HepG2 (cell line): Measurements from ENCODE around the gene PKN2. TPM values are rescaled to one million over a fixed set of nuclear protein-coding genes. Genes with fewer than 3 reads are reported as not detected.

Experiments
- ATAC-seq: fragments of 200-7000 bp; cut with Tn5 transposase; 3 replicates; pipeline ENCODE4 v1.9.1; 2020; ENCODE audit warnings: mild to moderate bottlenecking, moderate library complexity
- BruUV-seq: library from RNA; stranded (reverse); fragments of 400-500 nt; replicated peaks from 2 replicates; lab custom pipeline; 2021; lab: Mats Ljungman, UMichigan
- CTCF ChIA-PET: fragments of 300-600 bp; formaldehyde crosslinking; extraction: SDS; loops from one replicate; lab custom pipeline; 2021; ENCODE audit warnings: low total read pairs, inconsistent platforms, low intra/inter-chr PET ratio; lab: Yijun Ruan, JAX
- POLR2A ChIA-PET: fragments of 350-600 bp; sonication (Branson Sonifier 250); formaldehyde crosslinking; loops from one replicate; lab custom pipeline; 2020; ENCODE audit warnings: antibody characterized with exemption, inconsistent platforms; lab: Yijun Ruan, JAX
- DNase-seq: peaks from one replicate; pipeline ENCODE4 v3.0.0-alpha.2; 2015; ENCODE audit warnings: low spot score
- FAIRE-seq: peaks from 3 replicates; lab custom pipeline; 2011; peaks lifted over from hg19 to GRCh38; lab: Jason Lieb, UNC
- H2AFZ ChIP-seq: one replicate; pipeline ENCODE4 v1.6.1; 2011; ENCODE audit warnings: low read length, inconsistent platforms
- H3K27ac ChIP-seq: fragments of 300-600 bp; 3 replicates; pipeline ENCODE4 v1.8.0; 2011; ENCODE audit warnings: mixed run types, mild to moderate bottlenecking, mixed read lengths, low read length, inconsistent platforms; ENCODE audit not compliant: insufficient read depth; ENCODE audit errors: extremely low read length
- H3K27me3 ChIP-seq, 2 experiments: fragments of 200-600 bp in 1 of 2; 2 replicates in 1 of 2; 3 replicates in 1 of 2; pipeline versions ENCODE4 v1.6.0 to v1.8.0; 2011; ENCODE audit warnings: low read length in 2 of 2, mild to moderate bottlenecking in 2 of 2, moderate library complexity in 2 of 2, inconsistent platforms in 1 of 2; ENCODE audit not compliant: insufficient read depth in 2 of 2, control insufficient read depth in 1 of 2
- H3K36me3 ChIP-seq, 2 experiments: fragments of 200-600 bp in 1 of 2; replicated peaks in 1 of 2; 2 replicates in 1 of 2; 3 replicates in 1 of 2; pipeline versions ENCODE4 v1.5.1 to v1.8.0; 2011; ENCODE audit warnings: low read length in 2 of 2, inconsistent platforms in 1 of 2; ENCODE audit not compliant: insufficient read depth in 2 of 2, control insufficient read depth in 1 of 2
- H3K4me1 ChIP-seq: 2 replicates; pipeline ENCODE4 v1.5.1; 2012; ENCODE audit warnings: low read length, inconsistent platforms; ENCODE audit not compliant: insufficient read depth
- H3K4me2 ChIP-seq: 2 replicates; pipeline ENCODE4 v1.6.0; 2011; ENCODE audit warnings: low read depth, low read length, inconsistent platforms
- H3K4me3 ChIP-seq, 3 experiments: fragments of 200-600 bp in 1 of 3; sonication (generic), shearing (Covaris generic) in 1 of 3; replicated peaks in 1 of 3; 2 replicates each; pipeline ENCODE4 v1.5.1; 2011 to 2016; ENCODE audit warnings: low read length in 3 of 3, inconsistent platforms in 2 of 3, low read depth in 2 of 3, mild to moderate bottlenecking in 2 of 3, control low read depth in 1 of 3, mixed read lengths in 1 of 3; ENCODE audit not compliant: insufficient read depth in 1 of 3
- H3K79me2 ChIP-seq: one replicate; pipeline ENCODE4 v1.6.1; 2011; ENCODE audit warnings: low read length, inconsistent platforms; ENCODE audit not compliant: insufficient read depth
- H3K9ac ChIP-seq: 2 replicates; pipeline ENCODE4 v1.6.0; 2011; ENCODE audit warnings: mild to moderate bottlenecking, low read depth, low read length, inconsistent platforms; ENCODE audit not compliant: insufficient read depth
- H3K9me3 ChIP-seq: 2 replicates; pipeline ENCODE4 v1.5.1; 2012; ENCODE audit warnings: mild to moderate bottlenecking, low read length
- H4K20me1 ChIP-seq: 2 replicates; pipeline ENCODE4 v1.6.0; 2011; ENCODE audit warnings: inconsistent platforms, mild to moderate bottlenecking, low read length, moderate library complexity; ENCODE audit not compliant: insufficient read depth
- BORCS8-MEF2B ChIP-seq: sonication (generic); formaldehyde crosslinking; IDR thresholded peaks from 2 replicates; pipeline ENCODE4 v1.8.0; 2022; ENCODE audit warnings: mild to moderate bottlenecking, missing genetic modification reagents
- NAIF1 ChIP-seq: sonication (generic); formaldehyde crosslinking; IDR thresholded peaks from 2 replicates; pipeline ENCODE4 v1.5.0; 2020; ENCODE audit warnings: mild to moderate bottlenecking, missing genetic modification reagents, borderline replicate concordance
- SMC3 ChIP-seq: IDR thresholded peaks from 2 replicates; pipeline ENCODE4 v1.6.1; 2011; ENCODE audit warnings: low read length, improper control_type of control experiment
- SSRP1 ChIP-seq: IDR thresholded peaks from 2 replicates; pipeline ENCODE4 v1.6.1; 2016; ENCODE audit warnings: control low read depth
- STAG1 ChIP-seq: sonication (generic); formaldehyde crosslinking; IDR thresholded peaks from 2 replicates; pipeline ENCODE4 v1.4.0; 2020; ENCODE audit warnings: missing genetic modification reagents
- ZNF431 ChIP-seq: sonication (generic); formaldehyde crosslinking; IDR thresholded peaks from 2 replicates; pipeline ENCODE4 v1.9.0; 2022; ENCODE audit warnings: missing genetic modification reagents, low read depth, mild to moderate bottlenecking, borderline replicate concordance
- ZNF451 ChIP-seq: sonication (generic); formaldehyde crosslinking; IDR thresholded peaks from 2 replicates; pipeline ENCODE4 v1.5.0; 2020; ENCODE audit warnings: mild to moderate bottlenecking, missing genetic modification reagents
- WGBS: methylation state at CpG from one replicate; pipeline ENCODE4 v1.1.6; 2017; ENCODE audit warnings: low lambda C conversion rate; 5-methylcytosine and 5-hydroxymethylcytosine counted together
- in situ Hi-C: cut with HindIII; loops from 2 replicates; pipeline ENCODE4 v1.10.0; 2017; ENCODE audit warnings: low pct_unique_long_range_greater_than_20kb; ENCODE audit not compliant: extremely low pct_ligation_motif_present
- intact Hi-C: fragments of 100-400 bp; cut with micrococcal nuclease; formaldehyde crosslinking; loops from one replicate; pipeline ENCODE4 v1.10.0; 2022; ENCODE audit not compliant: unreplicated experiment
- polyA plus RNA-seq, 8 experiments: library from polyadenylated mRNA; depleted of rRNA in 3 of 8; stranded (reverse) in 7 of 8; unstranded in 1 of 8; fragments of >200 nt; fragmentation: Illumina TruSeq in 4 of 8; extraction: Trizol in 4 of 8; gene quantifications; 2 replicates each; pipeline versions ENCODE4 v1.2.1 to v1.2.3, GENCODE V29; 2011 to 2016; ENCODE audit warnings: low read depth in 4 of 8, missing spikeins in 1 of 8, mixed read lengths in 1 of 8; ENCODE audit not compliant: insufficient read depth in 1 of 8
- total RNA-seq, 5 experiments: library from RNA; depleted of rRNA; stranded (reverse); fragments of >200 nt; fragmentation: Illumina TruSeq; extraction: Trizol; gene quantifications; 2 replicates each; pipeline ENCODE4 v1.2.3, GENCODE V29; 2016; ENCODE audit warnings: low read depth in 1 of 5

Gene PKN2
- total and polyA plus RNA-seq, 2 of the 13 experiments (the other 11 are each of a cell fraction or from before 2014, with no cell fraction given), result 17.0 to 29.4 TPM

DNA sequence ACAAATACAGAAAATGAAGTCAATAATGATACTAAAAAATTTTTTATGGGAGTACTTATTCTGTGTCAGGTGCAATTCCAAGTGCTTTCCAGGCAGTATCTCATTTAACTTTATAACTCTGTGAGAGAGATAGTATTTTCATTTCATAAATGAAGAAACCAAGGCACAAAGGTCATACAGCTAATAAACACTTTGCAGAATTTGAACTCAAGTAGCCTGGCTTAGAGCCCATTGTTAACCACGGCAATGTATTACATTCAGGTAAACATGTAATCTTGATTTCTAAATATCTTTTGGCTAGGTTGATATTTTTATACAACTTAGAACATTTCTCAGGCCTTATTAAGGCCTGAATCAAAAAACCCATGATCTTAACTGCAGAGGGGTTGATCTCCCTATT, 28.9 kb upstream of the PKN2 start:
- no peaks in the 10 kb centered on the region for H3K36me3 ChIP-seq
- ChIA-PET CTCF (no interaction called here), POLR2A (interaction anchor here (1.5 kb wide), 1 partner anchor 29 kb away, joined by 3 read pairs; the partner anchor contains the start of gene PKN2)
- BruUV-seq, result no TSS peak
- peaks cover 6% of the 10 kb centered on the region; the same call in 1 of the 2 replicates for H3K4me1 ChIP-seq
- no peaks in the 10 kb centered on the region for H3K79me2 ChIP-seq
- no peak overlapping the region for H3K4me3 ChIP-seq
- intact Hi-C loops, result loop anchor here (1.0 to 5.0 kb wide), 2 partner anchors 28 to 222 kb away; no protein-coding TSS in a partner anchor
- H3K27ac ChIP-seq, result no peak overlapping the region
- WGBS, result 0% methylated on average over 1 of the region's 1 CpG
- no peaks in the 10 kb centered on the region for H4K20me1 ChIP-seq
- H3K9me3 ChIP-seq, result no peaks in the 10 kb centered on the region
- no peak overlapping the region for H3K9ac ChIP-seq
- no peak overlapping the region for H2AFZ ChIP-seq
- in situ Hi-C loops, result loop anchor here (10.0 kb wide), 1 partner anchor 220 kb away; no protein-coding TSS in a partner anchor
- FAIRE-seq, result no peak
- no peaks in the 10 kb centered on the region for H3K27me3 ChIP-seq
- no peak for DNase-seq
- TF ChIP-seq SSRP1 (CRISPR knock-in tag), result no peak
- TF ChIP-seq ZNF431 (CRISPR knock-in tag), result no peak
- no peak for TF ChIP-seq ZNF451
- ATAC-seq, result no peak
- no peak overlapping the region for H3K4me2 ChIP-seq

DNA sequence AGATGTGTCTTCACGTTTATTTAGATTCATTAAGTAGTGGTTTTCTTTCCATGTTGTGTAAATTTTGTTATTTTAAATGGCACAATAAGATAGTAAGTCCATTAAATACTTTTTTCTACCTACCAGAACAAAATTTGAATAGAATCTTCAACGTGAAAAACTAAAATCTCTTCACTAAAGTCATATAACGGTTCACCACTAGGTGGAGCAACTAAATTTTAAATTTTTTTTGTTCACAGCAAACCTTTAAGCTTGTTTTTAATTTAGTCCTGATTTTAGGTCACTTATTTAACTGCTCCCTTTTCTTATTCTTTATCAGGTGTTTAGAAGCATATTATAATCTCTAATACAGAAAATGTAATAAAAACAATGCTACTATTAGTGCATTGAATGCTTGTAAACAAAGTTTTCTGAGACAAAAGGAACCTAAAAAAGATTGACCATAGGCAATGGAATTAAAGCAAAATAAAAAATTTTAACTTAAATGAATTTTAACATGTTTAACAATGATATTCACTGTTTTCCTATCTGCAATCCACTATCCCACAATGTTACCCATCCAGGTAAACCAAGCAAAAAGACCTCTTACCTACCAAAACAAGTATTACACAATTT, 28.3 kb upstream of the PKN2 start:
- no peaks in the 10 kb centered on the region for H3K36me3 ChIP-seq
- CTCF ChIA-PET, result no interaction called here
- POLR2A ChIA-PET, result interaction anchor here (1.5 kb wide), 1 partner anchor 28 kb away, joined by 3 read pairs; the partner anchor contains the start of gene PKN2

More for the DNA sequence above, 28.3 kb upstream of the PKN2 start:
- 3% methylated on average over 3 of the region's 3 CpGs for WGBS
- peaks cover 13% of the 10 kb centered on the region for H3K4me1 ChIP-seq
- H3K4me3 ChIP-seq, result no peak overlapping the region
- H3K27ac ChIP-seq, result no peak overlapping the region
- DNase-seq (peak; percentile 10), ATAC-seq (no peak), FAIRE-seq (no peak)
- TF ChIP-seq BORCS8-MEF2B (CRISPR knock-in tag) (no peak), STAG1 (CRISPR knock-in tag) (0 out of 2 replicates have a peak, but pooled peaks have one; percentile 15), SMC3 (peak; percentile 24; the same call in 1 of the 2 replicates), NAIF1 (CRISPR knock-in tag) (no peak)
- H3K4me2 ChIP-seq, result no peak overlapping the region
- H4K20me1 ChIP-seq, result no peaks in the 10 kb centered on the region
- BruUV-seq, result no TSS peak
- H2AFZ ChIP-seq, result no peak overlapping the region
- intact Hi-C loops (loop anchor here (1.0 to 5.0 kb wide), 2 partner anchors 28 to 222 kb away; no protein-coding TSS in a partner anchor), in situ Hi-C loops (loop anchor here (10.0 kb wide), 1 partner anchor 219 kb away; no protein-coding TSS in a partner anchor)
- H3K9ac ChIP-seq, result no peak overlapping the region
- H3K79me2 ChIP-seq, result no peaks in the 10 kb centered on the region
- no peaks in the 10 kb centered on the region for H3K9me3 ChIP-seq
- H3K27me3 ChIP-seq, result no peaks in the 10 kb centered on the region
